EH (cell line): ENCODE measurements around the gene BAHD1.

Experiments
- DNase-seq: peaks from one replicate; pipeline ENCODE4 v3.0.0-alpha.2; 2015; ENCODE audit warnings: low read depth

The BAHD1 gene

GRCh38 chr15:40498891-40499290, 58.1 kb downstream of the BAHD1 start:
- DNase-seq, result no peak

GRCh38 chr15:40499931-40500330, 59.2 kb downstream of the BAHD1 start:
- no peak for DNase-seq

GRCh38 chr15:40500568-40501330, 60.0 kb downstream of the BAHD1 start:
- peak; percentile 45 for DNase-seq

- no peak for DNase-seq
Measured at GRCh38 chr15:40501487-40501886, 60.7 kb downstream of the BAHD1 start.

GRCh38 chr15:40506964-40507571, 66.3 kb downstream of the BAHD1 start:
- peak; percentile 74 for DNase-seq

- no peak for DNase-seq
Measured at GRCh38 chr15:40508216-40508615, 67.5 kb downstream of the BAHD1 start.

GRCh38 chr15:40510201-40510600, 69.4 kb downstream of the BAHD1 start:
- DNase-seq, result peak; percentile 19

GRCh38 chr15:40511093-40511471, 70.3 kb downstream of the BAHD1 start:
- no peak for DNase-seq

GRCh38 chr15:40511472-40512133, 70.8 kb downstream of the BAHD1 start:
- DNase-seq, result peak; percentile 57

GRCh38 chr15:40512440-40512839, 71.7 kb downstream of the BAHD1 start:
- DNase-seq, result no peak

GRCh38 chr15:40513609-40514008, 72.9 kb downstream of the BAHD1 start:
- DNase-seq, result no peak

- DNase-seq, result no peak
Measured at GRCh38 chr15:40516322-40516721, 75.6 kb downstream of the BAHD1 start.
